Glutamatergic neuron (in vitro differentiated cells): ENCODE results near the gene TP53I13. TPM values are rescaled to one million over a fixed set of nuclear protein-coding genes. Genes with fewer than 3 reads are reported as not detected.

ENCODE experiments used
- DNase-seq: peaks from one replicate; pipeline ENCODE4 v3.0.0; 2022
- H3K27ac Mint-ChIP-seq: one replicate; pipeline ENCODE4 v1.8.0; 2020; ENCODE audit warnings: mild to moderate bottlenecking, mixed read lengths, inconsistent platforms; ENCODE audit not compliant: unreplicated experiment
- H3K27me3 Mint-ChIP-seq: one replicate; pipeline ENCODE4 v1.8.0; 2020; ENCODE audit warnings: mild to moderate bottlenecking, moderate library complexity, mixed read lengths, inconsistent platforms; ENCODE audit not compliant: unreplicated experiment
- H3K36me3 Mint-ChIP-seq: one replicate; pipeline ENCODE4 v1.8.0; 2020; ENCODE audit warnings: mild to moderate bottlenecking, mixed read lengths, inconsistent platforms; ENCODE audit not compliant: unreplicated experiment
- H3K4me1 Mint-ChIP-seq: one replicate; pipeline ENCODE4 v1.8.0; 2020; ENCODE audit warnings: mild to moderate bottlenecking, low read depth, mixed read lengths, inconsistent platforms; ENCODE audit not compliant: unreplicated experiment
- H3K4me3 Mint-ChIP-seq: one replicate; pipeline ENCODE4 v1.8.0; 2020; ENCODE audit warnings: mild to moderate bottlenecking, mixed read lengths, inconsistent platforms; ENCODE audit not compliant: unreplicated experiment
- H3K9me3 Mint-ChIP-seq: one replicate; pipeline ENCODE4 v1.8.0; 2020; ENCODE audit warnings: mild to moderate bottlenecking, moderate library complexity, mixed read lengths, inconsistent platforms; ENCODE audit not compliant: unreplicated experiment
- CTCF ChIP-seq: fragments of 200-600 bp; sonication (generic); IDR thresholded peaks from one replicate; pipeline ENCODE4 v1.5.0; 2021; ENCODE audit not compliant: partially characterized antibody, unreplicated experiment
- total RNA-seq: library from RNA; stranded (reverse); fragmentation: NEBNext Ultra II Directional; extraction: Animal tissue kit (Norgen Biotek cat#: 25700); gene quantifications from one replicate; pipeline ENCODE4 v1.2.1, GENCODE V29; 2021; ENCODE audit not compliant: unreplicated experiment

The TP53I13 gene
- total RNA-seq, 1 donor from 2014 or later, result 14.3 TPM

- Mint-ChIP-seq H3K27me3 (peaks cover 20% of the 10 kb centered on the region), H3K27ac (no peak overlapping the region), H3K4me3 (peak overlapping the region; percentile 31), H3K9me3 (no peaks in the 10 kb centered on the region), H3K4me1 (peaks cover 7% of the 10 kb centered on the region), H3K36me3 (no peaks in the 10 kb centered on the region)
- no peak for TF ChIP-seq CTCF
- DNase-seq, result no peak
Measured at GRCh38 chr17:29570521-29570920, 2.0 kb downstream of the TP53I13 start.

- no peak for TF ChIP-seq CTCF
- Mint-ChIP-seq H3K9me3 (no peaks in the 10 kb centered on the region), H3K27me3 (peaks cover 20% of the 10 kb centered on the region), H3K36me3 (no peaks in the 10 kb centered on the region), H3K4me1 (peaks cover 7% of the 10 kb centered on the region), H3K4me3 (no peak overlapping the region), H3K27ac (no peak overlapping the region)
- DNase-seq, result no peak
Measured at GRCh38 chr17:29571486-29571882, 3.0 kb downstream of the TP53I13 start.

- H3K36me3 Mint-ChIP-seq, result no peaks in the 10 kb centered on the region
- no peaks in the 10 kb centered on the region for H3K9me3 Mint-ChIP-seq
- no peak for DNase-seq
- H3K4me3 Mint-ChIP-seq, result no peak overlapping the region
- no peak for TF ChIP-seq CTCF
- no peak overlapping the region for H3K27ac Mint-ChIP-seq
- H3K27me3 Mint-ChIP-seq, result peaks cover 20% of the 10 kb centered on the region
- peaks cover 7% of the 10 kb centered on the region for H3K4me1 Mint-ChIP-seq
Measured at GRCh38 chr17:29571883-29572681, 3.6 kb downstream of the TP53I13 start.

- no peak overlapping the region for H3K27ac Mint-ChIP-seq
Measured at GRCh38 chr17:29572691-29573557, 4.4 kb downstream of the TP53I13 start.

More at GRCh38 chr17:29572691-29573557, 4.4 kb downstream of the TP53I13 start:
- no peaks in the 10 kb centered on the region for H3K9me3 Mint-ChIP-seq
- DNase-seq, result peak; percentile 86
- H3K36me3 Mint-ChIP-seq, result no peaks in the 10 kb centered on the region
- peak; percentile 80 for TF ChIP-seq CTCF
- peaks cover 7% of the 10 kb centered on the region for H3K4me1 Mint-ChIP-seq
- H3K4me3 Mint-ChIP-seq, result no peak overlapping the region
- peaks cover 20% of the 10 kb centered on the region for H3K27me3 Mint-ChIP-seq
